Mesothelial cell of epicardium (in vitro differentiated cells): ENCODE results near the gene SH2D3A. TPM values are rescaled to one million over a fixed set of nuclear protein-coding genes. Genes with fewer than 3 reads are reported as not detected.

ENCODE experiments used
- DNase-seq, 2 experiments: peaks; one replicate each; pipeline ENCODE4 v3.0.0; 2021; ENCODE audit warnings: low spot score in 2 of 2; ENCODE audit not compliant: unreplicated experiment in 2 of 2
- H3K27ac Mint-ChIP-seq: 2 replicates; pipeline ENCODE4 v1.8.0; 2021; ENCODE audit warnings: mixed read lengths
- H3K27me3 Mint-ChIP-seq: 2 replicates; pipeline ENCODE4 v1.8.0; 2021; ENCODE audit warnings: low read depth, mixed read lengths
- H3K36me3 Mint-ChIP-seq: 2 replicates; pipeline ENCODE4 v1.8.0; 2021; ENCODE audit warnings: mixed read lengths
- H3K4me1 Mint-ChIP-seq: 2 replicates; pipeline ENCODE4 v1.8.0; 2021; ENCODE audit warnings: mixed read lengths
- H3K4me3 Mint-ChIP-seq: 2 replicates; pipeline ENCODE4 v1.8.0; 2021; ENCODE audit warnings: mild to moderate bottlenecking, moderate library complexity, mixed read lengths
- H3K9me3 Mint-ChIP-seq: 2 replicates; pipeline ENCODE4 v1.8.0; 2021; ENCODE audit warnings: mixed read lengths
- CTCF ChIP-seq: fragments of 200-600 bp; sonication (generic); IDR thresholded peaks from one replicate; pipeline ENCODE4 v1.5.0; 2021; ENCODE audit warnings: antibody characterized with exemption; ENCODE audit not compliant: unreplicated experiment
- total RNA-seq: library from RNA; stranded (reverse); gene quantifications from 3 replicates; pipeline ENCODE4 v1.2.1, GENCODE V29; 2021

The SH2D3A gene
- total RNA-seq, 1 donor from 2014 or later, result 13.3 TPM

GRCh38 chr19:6744381-6745301 lies 22.6 kb downstream of the SH2D3A start:
- no peaks in the 10 kb centered on the region for H3K27me3 Mint-ChIP-seq
- no peak for TF ChIP-seq CTCF
- H3K4me1 Mint-ChIP-seq, result peaks cover 44% of the 10 kb centered on the region
- H3K27ac Mint-ChIP-seq, result peak overlapping the region; percentile 96
- H3K4me3 Mint-ChIP-seq, result peak overlapping the region; percentile 14
- H3K9me3 Mint-ChIP-seq, result no peaks in the 10 kb centered on the region
- H3K36me3 Mint-ChIP-seq, result peaks cover 35% of the 10 kb centered on the region
- DNase-seq, result peak; percentile 78 to 89

DNA sequence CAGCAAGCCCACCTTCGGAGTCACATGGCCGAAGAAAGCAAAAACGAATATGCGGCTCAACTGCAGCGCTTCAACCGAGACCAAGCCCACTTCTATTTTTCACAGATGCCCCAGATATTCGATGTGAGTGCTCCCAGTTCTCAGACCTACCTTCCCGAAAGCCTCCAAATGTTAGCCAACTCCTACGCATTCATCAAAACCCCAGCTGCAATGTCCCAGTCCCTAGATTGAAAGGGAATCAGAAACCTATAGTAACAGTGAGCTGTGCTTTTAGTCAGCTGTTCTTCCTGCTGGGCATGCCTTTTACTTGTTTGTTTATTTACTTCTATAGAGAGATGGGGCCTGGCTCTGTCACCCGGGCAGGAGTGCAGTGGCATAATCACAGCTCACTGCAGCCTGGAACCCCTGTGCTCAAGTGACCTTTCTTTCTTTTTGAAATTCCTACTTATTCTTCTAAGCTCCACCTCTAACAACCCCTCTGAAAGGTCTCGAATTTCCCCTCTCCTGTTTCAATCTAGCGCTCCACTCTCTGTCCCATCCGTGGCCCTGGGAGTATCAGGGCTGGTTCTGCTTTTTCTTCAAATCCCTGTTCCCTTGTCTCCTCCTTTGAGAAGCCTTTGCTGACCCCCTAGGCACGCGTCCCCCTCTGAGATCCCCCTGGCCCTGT lies 23.4 kb downstream of the SH2D3A start:
- Mint-ChIP-seq H3K27ac (peak overlapping the region; percentile 96), H3K4me1 (peaks cover 49% of the 10 kb centered on the region), H3K27me3 (no peaks in the 10 kb centered on the region), H3K4me3 (peak overlapping the region; percentile 34), H3K36me3 (peaks cover 32% of the 10 kb centered on the region), H3K9me3 (no peaks in the 10 kb centered on the region)
- TF ChIP-seq CTCF, result no peak
- DNase-seq, result no peak

DNA sequence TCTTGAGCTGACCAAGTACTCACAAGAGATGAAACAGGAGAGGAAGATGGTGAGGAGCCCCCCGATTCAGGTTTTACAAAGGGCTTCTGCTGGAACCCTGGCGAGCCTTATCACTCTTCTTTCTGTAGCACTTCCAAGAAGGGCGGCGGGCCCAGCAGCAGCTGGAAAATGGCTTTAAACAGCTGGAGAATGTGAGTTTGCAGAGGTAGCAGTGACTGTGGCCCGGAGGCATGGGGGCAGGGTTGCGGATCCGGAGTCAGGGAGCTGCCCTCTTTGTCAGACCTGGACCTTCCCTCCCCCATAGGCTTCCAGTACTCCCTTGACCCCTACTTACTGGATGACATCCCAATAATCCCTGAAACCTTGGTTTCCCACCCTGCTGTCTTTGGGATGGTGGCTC lies 24.2 kb downstream of the SH2D3A start:
- peak overlapping the region; percentile 86 for H3K27ac Mint-ChIP-seq

DNA sequence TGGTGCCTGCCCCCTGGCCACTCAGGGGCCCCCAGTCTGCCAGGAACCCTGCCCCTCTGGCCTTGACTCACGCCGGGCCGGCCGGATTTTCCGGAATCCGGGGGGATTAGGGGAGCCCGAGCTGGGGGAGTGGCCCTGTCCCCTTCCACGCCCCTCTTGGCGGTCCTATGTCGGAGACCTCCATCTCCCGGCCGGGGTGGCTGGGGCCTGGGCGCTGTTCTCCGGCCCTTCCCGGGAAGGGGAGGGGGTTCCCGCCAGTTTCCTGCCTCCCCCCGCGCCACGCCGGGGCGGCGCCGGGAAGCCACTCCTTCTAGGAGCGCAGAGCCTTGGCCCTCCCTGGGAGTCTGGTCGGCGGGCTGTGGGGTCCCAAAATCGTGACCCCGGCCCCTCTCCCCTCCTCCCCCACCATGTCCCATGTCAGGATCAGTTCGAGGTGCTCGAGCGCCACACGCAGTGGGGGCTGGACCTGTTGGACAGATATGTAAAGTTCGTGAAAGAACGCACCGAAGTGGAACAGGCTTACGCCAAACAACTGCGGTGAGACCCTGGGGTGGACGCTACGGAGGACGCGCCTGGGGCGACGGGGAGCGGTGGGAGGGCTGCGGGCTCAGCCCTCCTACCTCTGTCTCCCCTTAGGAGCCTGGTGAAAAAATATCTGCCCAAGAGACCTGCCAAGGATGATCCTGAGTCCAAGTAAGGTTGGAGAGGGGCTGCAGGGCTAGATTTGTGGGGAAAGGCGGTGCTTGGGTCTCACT lies 26.5 kb downstream of the SH2D3A start:
- Mint-ChIP-seq H3K9me3 (no peaks in the 10 kb centered on the region), H3K4me1 (peaks cover 69% of the 10 kb centered on the region), H3K36me3 (peaks cover 14% of the 10 kb centered on the region), H3K4me3 (peak overlapping the region; percentile 81), H3K27ac (peak overlapping the region; percentile 91), H3K27me3 (no peaks in the 10 kb centered on the region)
- TF ChIP-seq CTCF, result no peak
- DNase-seq, result peak in 1 of 2 experiments; percentile 61

More for the DNA sequence above, 24.2 kb downstream of the SH2D3A start:
- Mint-ChIP-seq H3K36me3 (peaks cover 25% of the 10 kb centered on the region), H3K4me1 (peaks cover 57% of the 10 kb centered on the region), H3K27me3 (no peaks in the 10 kb centered on the region), H3K9me3 (no peaks in the 10 kb centered on the region), H3K4me3 (peak overlapping the region; percentile 42)
- no peak for DNase-seq
- no peak for TF ChIP-seq CTCF

DNA sequence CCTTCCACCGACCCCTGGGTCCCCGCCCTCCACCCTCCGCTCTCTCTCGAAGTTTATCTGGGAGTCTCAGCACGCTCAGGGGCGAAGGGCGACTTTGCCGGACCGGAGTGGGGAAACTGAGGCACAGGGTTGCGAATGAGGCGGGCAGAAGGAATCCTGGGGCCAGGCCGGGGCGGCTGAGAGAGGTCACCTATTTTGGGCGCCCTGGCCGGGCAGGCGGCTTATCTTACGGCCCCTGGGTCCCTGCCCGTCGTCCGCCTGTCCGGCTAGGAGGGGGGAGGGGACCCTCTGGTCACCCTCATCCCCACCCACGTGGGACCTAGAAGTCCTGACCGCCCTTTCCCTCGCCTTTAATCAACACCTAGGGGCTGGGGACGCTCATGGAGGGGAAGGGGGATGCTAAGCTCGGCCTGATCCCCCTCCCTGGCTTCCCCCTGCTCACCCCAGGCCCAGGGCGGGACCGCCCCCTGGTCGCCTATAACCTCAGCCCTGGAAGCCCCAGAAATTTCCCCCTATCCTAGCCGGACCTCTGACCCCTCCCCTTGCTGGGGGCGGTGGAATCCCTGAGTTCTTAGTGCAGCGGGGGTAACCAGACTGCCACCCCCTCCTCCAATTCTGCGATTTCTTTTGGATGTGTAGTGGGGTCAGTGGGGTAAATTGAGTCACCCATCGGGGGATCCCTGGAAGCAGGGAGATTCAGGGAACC lies 27.2 kb downstream of the SH2D3A start:
- H3K27ac Mint-ChIP-seq, result peak overlapping the region; percentile 76

More for the DNA sequence above, 27.2 kb downstream of the SH2D3A start:
- no peaks in the 10 kb centered on the region for H3K27me3 Mint-ChIP-seq
- TF ChIP-seq CTCF, result no peak
- peaks cover 11% of the 10 kb centered on the region for H3K36me3 Mint-ChIP-seq
- H3K9me3 Mint-ChIP-seq, result no peaks in the 10 kb centered on the region
- H3K4me3 Mint-ChIP-seq, result peak overlapping the region; percentile 81
- H3K4me1 Mint-ChIP-seq, result peaks cover 68% of the 10 kb centered on the region
- DNase-seq, result no peak
